Suprapubic skin (tissue), 4 donors: ENCODE results near the gene NSMCE1. TPM values are rescaled to one million over a fixed set of nuclear protein-coding genes. Genes with fewer than 3 reads are reported as not detected.
"Not testable (repeated sequence)": the region's sequence is repeated elsewhere in the genome, so short reads cannot be mapped to it uniquely, and the experiment has no call there.

Source experiments
- DNase-seq, 2 donors: peaks; one replicate each; pipeline ENCODE4 v3.0.0-alpha.2; 2019; ENCODE audit warnings: low spot score in 2 of 2
- H3K27ac ChIP-seq: fragments of 200-600 bp; sonication (generic); one replicate; pipeline ENCODE4 v1.5.1; 2019
- H3K27me3 ChIP-seq: fragments of 200-600 bp; sonication (generic); one replicate; pipeline ENCODE4 v1.5.1; 2019
- H3K36me3 ChIP-seq: fragments of 200-600 bp; sonication (generic); one replicate; pipeline ENCODE4 v1.5.1; 2019
- H3K4me1 ChIP-seq: fragments of 200-600 bp; sonication (generic); one replicate; pipeline ENCODE4 v1.5.1; 2019
- H3K4me3 ChIP-seq: fragments of 200-600 bp; sonication (generic); one replicate; pipeline ENCODE4 v1.5.1; 2019; ENCODE audit warnings: mild to moderate bottlenecking
- H3K9me3 ChIP-seq: fragments of 200-600 bp; sonication (generic); one replicate; pipeline ENCODE4 v1.5.1; 2019
- CTCF ChIP-seq, 2 donors: fragments of 200-600 bp in 1 of 2; fragments of 450-650 bp in 1 of 2; sonication (generic) in 1 of 2; IDR thresholded peaks; one replicate each; pipeline ENCODE4 v1.5.1; 2016 to 2019; ENCODE audit warnings: antibody characterized with exemption in 2 of 2, mild to moderate bottlenecking in 1 of 2, moderate library complexity in 1 of 2
- EP300 ChIP-seq: sonication (generic); formaldehyde crosslinking; IDR thresholded peaks from one replicate; pipeline ENCODE4 v1.6.1; 2017; ENCODE audit warnings: antibody characterized with exemption
- POLR2A ChIP-seq, 2 donors: fragments of 450-650 bp; IDR thresholded peaks; one replicate each; pipeline ENCODE4 v1.6.1; 2017; ENCODE audit warnings: antibody characterized with exemption in 2 of 2, mild to moderate bottlenecking in 2 of 2, moderate library complexity in 2 of 2
- POLR2AphosphoS5 ChIP-seq, 3 donors: sonication (generic); formaldehyde crosslinking; IDR thresholded peaks; one replicate each; pipeline ENCODE4 v1.6.1; 2017; ENCODE audit warnings: antibody characterized with exemption in 3 of 3
- WGBS: methylation state at CpG from one replicate; pipeline ENCODE4 v1.1.5; 2018; 5-methylcytosine and 5-hydroxymethylcytosine counted together
- total RNA-seq, 4 donors: library from RNA; depleted of rRNA; stranded (reverse); fragments of >200 nt; gene quantifications; one replicate each; pipeline ENCODE4 v1.1.0, GENCODE V29; 2016

The NSMCE1 gene
- total RNA-seq, 4 donors from 2014 or later, result 23.0 to 32.2 (median 29.3) TPM

DNA sequence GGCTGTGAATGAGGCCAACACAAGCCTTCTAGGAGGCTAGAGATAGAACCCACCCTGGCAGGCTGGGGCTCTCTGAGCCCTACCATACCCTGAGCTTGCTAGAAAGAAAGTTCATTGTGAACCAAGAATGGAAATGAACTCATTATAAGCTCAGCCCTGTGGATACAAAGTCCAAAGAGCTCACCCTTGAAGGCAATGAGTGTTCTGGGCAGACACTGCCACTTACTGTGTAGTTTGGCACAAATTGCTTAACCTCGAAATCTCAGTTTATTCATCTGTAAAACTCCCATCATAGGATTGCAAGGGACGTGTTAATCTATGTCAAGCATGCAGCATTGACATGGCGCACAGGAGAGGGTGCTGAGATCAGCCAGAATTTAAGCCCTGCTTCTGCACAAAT lies 59.8 kb downstream of the NSMCE1 start:
- H3K9me3 ChIP-seq, result no peaks in the 10 kb centered on the region
- H3K27me3 ChIP-seq, result no peaks in the 10 kb centered on the region
- H3K4me1 ChIP-seq, result peaks cover 9% of the 10 kb centered on the region
- no peak for DNase-seq
- H3K36me3 ChIP-seq, result peaks cover 21% of the 10 kb centered on the region
- TF ChIP-seq CTCF (IDR thresholded peaks at IDR 0.05), result no peak
- TF ChIP-seq POLR2AphosphoS5 (IDR thresholded peaks at IDR 0.05), result no peak
- H3K27ac ChIP-seq, result no peak overlapping the region
- H3K4me3 ChIP-seq, result no peak overlapping the region
- 95% methylated on average over 3 of the region's 3 CpGs for WGBS

- H3K4me3 ChIP-seq, result no peak overlapping the region
- H3K4me1 ChIP-seq, result peaks cover 10% of the 10 kb centered on the region
- TF ChIP-seq POLR2AphosphoS5 (IDR thresholded peaks at IDR 0.05) (no peak), CTCF (IDR thresholded peaks at IDR 0.05) (no peak), EP300 (no peak), POLR2A (IDR thresholded peaks at IDR 0.05) (no peak)
- DNase-seq, result no peak
- H3K36me3 ChIP-seq, result peaks cover 21% of the 10 kb centered on the region
- H3K27ac ChIP-seq, result no peak overlapping the region
- H3K27me3 ChIP-seq, result no peaks in the 10 kb centered on the region
- WGBS, result 92% methylated on average over 8 of the region's 8 CpGs
- no peaks in the 10 kb centered on the region for H3K9me3 ChIP-seq
Measured at GRCh38 chr16:27208081-27208680, 60.4 kb downstream of the NSMCE1 start.

DNA sequence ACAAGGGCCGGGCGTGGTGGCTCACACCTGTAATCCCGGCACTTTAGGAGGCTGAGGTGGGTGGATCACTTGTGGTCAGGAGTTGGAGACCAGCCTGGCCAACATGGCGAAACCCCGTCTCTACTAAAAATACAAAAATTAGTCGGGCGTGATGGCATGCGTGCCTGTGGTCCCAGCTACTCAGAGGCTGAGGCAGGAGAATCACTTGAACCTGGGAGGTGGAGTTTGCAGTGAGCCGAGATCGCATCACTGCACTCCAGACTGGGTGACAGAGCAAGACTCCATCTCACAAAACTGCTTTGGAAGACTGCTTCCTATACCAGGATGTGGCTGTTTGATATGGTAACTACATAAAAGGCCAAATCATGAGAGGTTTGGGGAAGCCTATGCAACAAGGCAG lies 61.5 kb downstream of the NSMCE1 start:
- Histone ChIP-seq H3K4me1 (peaks cover 15% of the 10 kb centered on the region), H3K36me3 (peaks cover 21% of the 10 kb centered on the region)
- not testable (repeated sequence) for H3K27ac ChIP-seq, H3K4me3 ChIP-seq, DNase-seq, H3K27me3 ChIP-seq, H3K9me3 ChIP-seq
- WGBS, result 91% methylated on average over 10 of the region's 10 CpGs

- DNase-seq, result no peak
- peaks cover 15% of the 10 kb centered on the region for H3K4me1 ChIP-seq
- H3K27me3 ChIP-seq, result no peaks in the 10 kb centered on the region
- WGBS, result 93% methylated on average over 10 of the region's 10 CpGs
- H3K27ac ChIP-seq, result no peak overlapping the region
- TF ChIP-seq POLR2A (IDR thresholded peaks at IDR 0.05), result no peak
- no peak for TF ChIP-seq EP300
- no peak for TF ChIP-seq CTCF (IDR thresholded peaks at IDR 0.05)
- TF ChIP-seq POLR2AphosphoS5 (IDR thresholded peaks at IDR 0.05), result no peak
- no peak overlapping the region for H3K4me3 ChIP-seq
- no peaks in the 10 kb centered on the region for H3K9me3 ChIP-seq
- peaks cover 11% of the 10 kb centered on the region for H3K36me3 ChIP-seq
Measured at GRCh38 chr16:27205423-27206065, 63.0 kb downstream of the NSMCE1 start.

DNA sequence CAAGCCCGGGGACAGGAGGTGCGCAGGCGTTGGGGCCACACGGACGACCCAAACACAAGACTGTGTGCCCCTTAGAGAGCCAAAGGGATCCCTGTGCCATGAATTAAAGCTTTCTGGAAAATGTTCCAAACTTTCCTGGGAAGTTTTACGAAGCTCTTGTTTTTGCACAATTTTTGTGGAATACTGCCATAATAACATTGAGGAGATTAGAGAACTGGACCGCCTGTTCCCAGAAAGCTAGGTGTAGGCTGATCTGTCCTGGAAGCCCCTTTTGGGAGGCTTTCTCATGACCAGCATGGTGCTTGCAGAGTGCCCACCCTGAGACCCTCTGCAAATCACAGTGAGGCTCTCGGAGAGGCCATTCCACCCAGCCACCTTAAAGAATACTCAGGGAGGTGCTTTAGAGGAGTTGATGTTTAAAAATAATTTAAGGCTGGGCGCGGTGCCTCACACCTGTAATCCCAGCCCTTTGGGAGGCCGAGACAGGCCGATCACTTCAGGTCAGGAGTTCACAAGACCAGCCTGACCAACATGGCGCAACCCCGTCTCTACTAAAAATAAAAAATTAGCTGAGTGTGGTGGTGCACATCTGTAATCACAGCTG lies 64.2 kb downstream of the NSMCE1 start:
- peak overlapping the region; percentile 98 for H3K27ac ChIP-seq
- H3K36me3 ChIP-seq, result no peaks in the 10 kb centered on the region
- no peaks in the 10 kb centered on the region for H3K27me3 ChIP-seq
- no peaks in the 10 kb centered on the region for H3K9me3 ChIP-seq
- TF ChIP-seq EP300 (no peak), POLR2A (IDR thresholded peaks at IDR 0.05) (no peak)
- 60% methylated on average over 9 of the region's 14 CpGs for WGBS
- H3K4me1 ChIP-seq, result peaks cover 15% of the 10 kb centered on the region
- peak overlapping the region; percentile 76 for H3K4me3 ChIP-seq
- DNase-seq, result no peak

DNA sequence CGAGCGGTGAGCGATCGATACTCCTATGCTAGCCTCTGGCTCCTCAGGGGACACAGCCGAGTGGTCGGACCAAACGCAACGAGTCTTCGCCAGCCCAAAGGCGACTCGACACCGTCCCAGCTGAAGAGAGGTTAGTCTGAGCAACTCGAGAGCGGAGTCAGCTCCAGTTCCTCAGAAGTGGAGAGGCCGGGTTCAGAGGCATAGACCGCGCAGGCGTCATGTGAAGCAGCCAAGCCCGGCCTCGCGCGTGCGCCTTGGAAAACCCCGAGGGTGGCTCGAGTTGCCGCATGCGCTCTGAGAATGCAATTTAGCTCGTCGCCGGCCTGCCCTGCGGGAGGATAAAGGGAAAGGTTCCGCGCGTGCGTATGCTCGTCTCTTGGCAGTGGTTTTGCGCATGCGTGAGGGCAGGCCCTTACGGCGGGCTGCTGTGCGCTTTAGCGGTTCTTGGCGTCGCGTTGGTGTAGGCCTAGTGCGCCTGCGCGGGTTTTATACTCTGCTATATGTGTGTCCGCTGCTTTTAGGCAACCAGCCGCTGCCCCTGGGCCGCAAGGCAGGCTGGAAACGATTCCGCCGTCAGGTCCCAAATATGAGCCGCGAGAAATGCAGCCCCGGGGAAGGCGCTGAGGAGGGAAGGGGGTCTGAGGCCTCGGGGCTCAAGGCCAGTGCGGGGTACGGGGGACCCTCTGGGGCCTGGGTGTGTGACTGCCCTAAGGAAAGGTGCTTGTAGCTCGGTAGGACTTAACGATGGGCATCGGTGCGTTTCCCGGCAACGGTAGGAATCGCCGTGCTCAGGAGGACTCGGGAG lies 64.9 kb downstream of the NSMCE1 start, which contains the start of gene KDM8:
TSS of gene KDM8 (plus strand) at position 20 of the 805 bp plus-strand sequence. CDS start 6,598 bp downstream, outside the sequence.
- Histone ChIP-seq H3K4me3 (peak within 1 kb of the TSS; percentile 76), H3K27me3 (no peaks in the 10 kb centered on the region), H3K4me1 (peaks cover 15% of the 10 kb centered on the region), H3K27ac (peak within 1 kb of the TSS; percentile 98), H3K36me3 (no peaks in the 10 kb centered on the region), H3K9me3 (no peaks in the 10 kb centered on the region)
- TF ChIP-seq EP300, result no peak
- peak in 1 of 2 donors; percentile 71 for TF ChIP-seq POLR2A (IDR thresholded peaks at IDR 0.05)
- peak in 2 of 3 donors; percentile 61 to 91 for TF ChIP-seq POLR2AphosphoS5 (IDR thresholded peaks at IDR 0.05)
- TF ChIP-seq CTCF (IDR thresholded peaks at IDR 0.05), result no peak
- DNase-seq, result peak; percentile 100
- WGBS, result 2% methylated on average over 23 of the region's 70 CpGs
